ENCODE results near the gene SLC6A5. TPM values are rescaled to one million over a fixed set of nuclear protein-coding genes. Genes with fewer than 3 reads are reported as not detected.

The SLC6A5 gene
- total RNA-seq, 4 donors from 2014 or later: not detected

DNA sequence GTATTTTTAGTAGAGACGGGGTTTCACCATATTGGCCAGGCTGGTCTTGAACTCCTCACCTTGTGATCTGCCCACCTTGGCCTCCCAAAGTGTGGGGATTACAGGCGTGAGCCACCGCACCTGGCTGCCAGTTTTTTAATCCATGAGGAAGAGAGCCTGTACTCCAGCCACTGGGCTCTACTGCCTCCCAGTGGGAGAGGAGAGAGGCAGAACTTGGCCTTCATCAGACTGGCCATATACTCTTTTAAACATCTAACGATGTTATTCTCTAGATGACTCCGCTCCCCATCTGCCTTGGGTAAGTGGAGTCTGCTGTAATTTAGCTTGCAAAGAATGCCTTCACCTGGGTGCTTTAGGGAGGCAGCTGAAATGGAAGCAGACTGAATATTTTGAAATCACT, 34.6 kb downstream of the SLC6A5 start:
- H3K27me3 ChIP-seq: no peaks in the 10 kb centered on the region
- H3K4me3 ChIP-seq: no peak overlapping the region
- no peak for DNase-seq (ENCODE audit: low spot score in 2 of 2)
- no peak overlapping the region for H3K27ac ChIP-seq
- H3K4me1 ChIP-seq: no peaks in the 10 kb centered on the region
- no peaks in the 10 kb centered on the region for H3K36me3 ChIP-seq
- 94% methylated on average over 5 of the region's 5 CpGs for WGBS
- H3K9me3 ChIP-seq: no peaks in the 10 kb centered on the region
- TF ChIP-seq, protein P1, sequence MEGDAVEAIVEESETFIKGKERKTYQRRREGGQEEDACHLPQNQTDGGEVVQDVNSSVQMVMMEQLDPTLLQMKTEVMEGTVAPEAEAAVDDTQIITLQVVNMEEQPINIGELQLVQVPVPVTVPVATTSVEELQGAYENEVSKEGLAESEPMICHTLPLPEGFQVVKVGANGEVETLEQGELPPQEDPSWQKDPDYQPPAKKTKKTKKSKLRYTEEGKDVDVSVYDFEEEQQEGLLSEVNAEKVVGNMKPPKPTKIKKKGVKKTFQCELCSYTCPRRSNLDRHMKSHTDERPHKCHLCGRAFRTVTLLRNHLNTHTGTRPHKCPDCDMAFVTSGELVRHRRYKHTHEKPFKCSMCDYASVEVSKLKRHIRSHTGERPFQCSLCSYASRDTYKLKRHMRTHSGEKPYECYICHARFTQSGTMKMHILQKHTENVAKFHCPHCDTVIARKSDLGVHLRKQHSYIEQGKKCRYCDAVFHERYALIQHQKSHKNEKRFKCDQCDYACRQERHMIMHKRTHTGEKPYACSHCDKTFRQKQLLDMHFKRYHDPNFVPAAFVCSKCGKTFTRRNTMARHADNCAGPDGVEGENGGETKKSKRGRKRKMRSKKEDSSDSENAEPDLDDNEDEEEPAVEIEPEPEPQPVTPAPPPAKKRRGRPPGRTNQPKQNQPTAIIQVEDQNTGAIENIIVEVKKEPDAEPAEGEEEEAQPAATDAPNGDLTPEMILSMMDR (IDR thresholded peaks at IDR 0.05): no peak
- TF ChIP-seq POLR2A (IDR thresholded peaks at IDR 0.05) (no peak), POLR2AphosphoS5 (IDR thresholded peaks at IDR 0.05) (no peak), EP300 (IDR thresholded peaks at IDR 0.05) (no peak)

DNA sequence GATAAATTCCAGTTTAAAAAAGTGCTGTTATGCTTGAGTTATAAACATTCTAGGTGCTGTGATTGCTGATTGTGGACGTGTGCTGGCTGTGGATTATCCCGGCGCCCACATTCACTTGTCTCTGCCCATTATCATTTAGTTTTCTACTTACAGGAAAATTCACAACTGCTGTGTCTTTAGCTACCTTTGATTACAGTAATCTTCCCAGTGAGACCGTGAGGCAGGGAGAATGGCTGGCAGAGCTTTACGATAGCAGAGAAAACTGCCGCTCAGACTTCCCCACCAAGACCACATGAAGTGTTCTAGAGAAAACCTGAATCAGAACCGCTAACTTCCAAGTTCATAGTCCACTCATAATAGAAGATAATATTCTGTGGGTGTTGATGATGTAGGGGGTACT, 35.4 kb downstream of the SLC6A5 start:
- H3K9me3 ChIP-seq: no peaks in the 10 kb centered on the region
- no peaks in the 10 kb centered on the region for H3K36me3 ChIP-seq
- WGBS: 79% methylated on average over 7 of the region's 7 CpGs
- no peak overlapping the region for H3K27ac ChIP-seq
- TF ChIP-seq POLR2AphosphoS5 (IDR thresholded peaks at IDR 0.05) (no peak), POLR2A (IDR thresholded peaks at IDR 0.05) (no peak), EP300 (IDR thresholded peaks at IDR 0.05) (no peak)
- TF ChIP-seq, protein P1 (IDR thresholded peaks at IDR 0.05): no peak
- H3K4me1 ChIP-seq: no peaks in the 10 kb centered on the region
- no peak for DNase-seq (ENCODE audit: low spot score in 2 of 2)
- no peaks in the 10 kb centered on the region for H3K27me3 ChIP-seq
- H3K4me3 ChIP-seq: no peak overlapping the region

DNA sequence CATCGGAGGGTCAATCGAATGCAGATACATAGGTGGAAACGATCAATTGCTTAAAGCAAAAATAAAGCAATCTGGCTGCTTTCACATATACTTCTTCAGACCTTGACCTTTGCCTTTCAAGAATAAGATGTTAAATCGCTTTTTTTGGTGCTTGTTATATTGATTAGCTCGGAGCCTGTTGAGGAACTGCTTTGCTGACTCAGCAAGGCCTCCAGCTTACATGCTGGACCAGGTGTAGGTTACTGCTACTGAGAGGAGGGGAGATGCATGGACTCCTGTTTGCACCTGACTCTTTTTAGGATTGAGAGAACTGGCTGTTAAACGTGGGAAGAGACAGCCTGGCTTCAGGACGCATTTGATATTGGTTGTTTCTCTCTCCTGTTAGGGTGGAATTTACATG, 38.7 kb downstream of the SLC6A5 start:
- H3K4me1 ChIP-seq: no peaks in the 10 kb centered on the region
- no peaks in the 10 kb centered on the region for H3K36me3 ChIP-seq
- H3K9me3 ChIP-seq: no peaks in the 10 kb centered on the region
- WGBS: 69% methylated on average over 7 of the region's 7 CpGs
- no peak for DNase-seq (ENCODE audit: low spot score in 2 of 2)
- no peaks in the 10 kb centered on the region for H3K27me3 ChIP-seq
- TF ChIP-seq, protein P1 (IDR thresholded peaks at IDR 0.05): no peak
- TF ChIP-seq POLR2AphosphoS5 (IDR thresholded peaks at IDR 0.05) (no peak), POLR2A (IDR thresholded peaks at IDR 0.05) (no peak), EP300 (IDR thresholded peaks at IDR 0.05) (no peak)
- no peak overlapping the region for H3K27ac ChIP-seq
- no peak overlapping the region for H3K4me3 ChIP-seq

DNA sequence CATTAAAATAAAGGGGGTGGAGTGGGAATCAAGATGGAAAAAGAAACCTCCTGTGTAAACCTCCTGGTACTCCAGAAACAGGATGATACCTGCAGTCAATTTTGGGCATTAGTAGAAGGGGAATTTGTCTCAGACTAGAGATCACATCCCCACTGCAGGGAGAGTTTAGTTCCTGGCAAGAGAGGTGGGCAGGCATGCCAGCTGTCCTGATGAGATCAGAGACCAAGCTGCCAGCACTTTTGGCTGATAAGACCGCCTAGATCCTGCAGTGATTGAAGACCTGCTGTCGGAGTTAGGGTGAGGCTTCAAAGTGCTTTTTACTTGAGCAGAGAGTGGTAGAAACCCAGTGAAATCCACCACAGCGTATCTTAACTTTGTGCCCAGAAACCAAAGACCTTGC, 40.3 kb downstream of the SLC6A5 start:
- Histone ChIP-seq H3K27ac (no peak overlapping the region), H3K27me3 (no peaks in the 10 kb centered on the region), H3K9me3 (no peaks in the 10 kb centered on the region), H3K4me3 (no peak overlapping the region), H3K4me1 (no peaks in the 10 kb centered on the region), H3K36me3 (no peaks in the 10 kb centered on the region)
- TF ChIP-seq, protein P1 (IDR thresholded peaks at IDR 0.05): no peak
- no peak for TF ChIP-seq EP300 (IDR thresholded peaks at IDR 0.05)
- no peak for TF ChIP-seq POLR2AphosphoS5 (IDR thresholded peaks at IDR 0.05)
- DNase-seq (ENCODE audit: low spot score in 2 of 2): no peak
- WGBS: 31% methylated on average over 3 of the region's 3 CpGs

DNA sequence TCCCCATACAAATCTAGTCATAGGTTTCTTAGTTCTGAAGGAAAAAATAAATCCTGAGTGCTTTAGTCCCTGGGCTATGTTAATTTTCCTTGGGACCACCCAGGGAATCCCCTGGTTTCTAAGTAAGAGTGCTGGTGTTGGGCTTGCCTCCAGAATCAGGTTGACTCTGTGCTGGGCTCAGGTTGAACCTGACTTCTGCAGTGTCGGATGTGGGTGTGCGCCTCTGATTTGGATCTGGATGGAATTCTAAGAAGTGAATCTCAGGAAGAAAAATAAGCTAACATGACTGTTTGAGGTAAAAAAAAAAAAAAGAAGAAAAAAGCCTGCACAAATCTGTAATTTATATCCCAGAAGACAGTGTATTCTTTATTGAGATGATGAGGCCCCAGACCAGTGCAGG, 41.0 kb downstream of the SLC6A5 start:
- TF ChIP-seq POLR2AphosphoS5 (IDR thresholded peaks at IDR 0.05): no peak
- TF ChIP-seq POLR2A (IDR thresholded peaks at IDR 0.05): no peak
- H3K27me3 ChIP-seq: no peaks in the 10 kb centered on the region
- H3K9me3 ChIP-seq: no peaks in the 10 kb centered on the region
- 89% methylated on average over 2 of the region's 2 CpGs for WGBS
- H3K36me3 ChIP-seq: no peaks in the 10 kb centered on the region
- DNase-seq (ENCODE audit: low spot score in 2 of 2): no peak
- no peaks in the 10 kb centered on the region for H3K4me1 ChIP-seq
- no peak overlapping the region for H3K27ac ChIP-seq
- H3K4me3 ChIP-seq: no peak overlapping the region

DNA sequence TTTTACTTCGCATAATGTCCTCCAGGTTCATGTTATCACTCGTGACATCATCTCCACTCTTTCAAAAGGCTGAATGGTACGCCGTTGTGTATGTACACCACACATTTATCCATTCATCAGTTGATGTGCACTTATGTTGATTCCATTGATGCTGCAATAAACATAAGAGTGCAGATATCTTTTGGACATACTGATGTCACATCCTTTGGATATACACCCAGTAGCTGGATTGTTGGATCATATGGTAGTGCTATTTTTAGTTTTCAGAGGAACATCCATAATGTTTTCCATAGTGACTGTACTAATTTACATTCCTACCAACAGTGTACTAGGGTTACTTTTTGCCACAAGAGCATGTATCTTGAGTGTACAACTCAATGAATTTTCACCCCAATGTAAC, 45.0 kb downstream of the SLC6A5 start:
- Histone ChIP-seq H3K9me3 (no peaks in the 10 kb centered on the region), H3K4me1 (no peaks in the 10 kb centered on the region), H3K4me3 (no peak overlapping the region), H3K27ac (no peak overlapping the region), H3K27me3 (no peaks in the 10 kb centered on the region), H3K36me3 (no peaks in the 10 kb centered on the region)
- no peak for TF ChIP-seq POLR2A (IDR thresholded peaks at IDR 0.05)
- TF ChIP-seq, protein P1 (IDR thresholded peaks at IDR 0.05): no peak
- TF ChIP-seq POLR2AphosphoS5 (IDR thresholded peaks at IDR 0.05): no peak
- TF ChIP-seq EP300 (IDR thresholded peaks at IDR 0.05): no peak
- WGBS: 80% methylated on average over 4 of the region's 4 CpGs
- DNase-seq (ENCODE audit: low spot score in 2 of 2): no peak

Data from suprapubic skin (tissue), 4 donors.